Tibial nerve (tissue), 4 donors: Measurements from ENCODE around the gene XYLT1. TPM values are rescaled to one million over a fixed set of nuclear protein-coding genes. Genes with fewer than 3 reads are reported as not detected.
A peak's percentile ranks its signal among the peaks of the same experiment; 100 is the strongest.

ENCODE experiments used
- DNase-seq, 2 donors: peaks; one replicate each; pipeline ENCODE4 v3.0.0-alpha.2; 2019; ENCODE audit warnings: low spot score in 2 of 2
- H3K27ac ChIP-seq, 4 donors: fragments of 200-600 bp; sonication (generic) in 3 of 4; one replicate each; pipeline ENCODE4 v1.5.1; 2017 to 2019; ENCODE audit warnings: mild to moderate bottlenecking in 1 of 4
- H3K27me3 ChIP-seq, 2 donors: fragments of 200-600 bp; sonication (generic) in 1 of 2; one replicate each; pipeline versions ENCODE4 v1.5.1 to v1.6.0; 2017 to 2019
- H3K36me3 ChIP-seq, 3 donors: fragments of 200-600 bp; sonication (generic); one replicate each; pipeline ENCODE4 v1.5.1; 2018 to 2019
- H3K4me1 ChIP-seq, 4 donors: fragments of 200-600 bp; sonication (generic) in 3 of 4; one replicate each; pipeline ENCODE4 v1.5.1; 2017 to 2019
- H3K4me3 ChIP-seq, 4 donors: fragments of 200-600 bp; sonication (generic) in 3 of 4; one replicate each; pipeline ENCODE4 v1.5.1; 2017 to 2019; ENCODE audit warnings: mild to moderate bottlenecking in 1 of 4, moderate library complexity in 1 of 4
- H3K9me3 ChIP-seq, 4 donors: fragments of 200-600 bp; sonication (generic) in 3 of 4; one replicate each; pipeline ENCODE4 v1.5.1; 2017 to 2019
- EP300 ChIP-seq, 2 donors: sonication (generic); formaldehyde crosslinking; IDR thresholded peaks; one replicate each; pipeline ENCODE4 v1.6.1; 2017; ENCODE audit warnings: antibody characterized with exemption in 2 of 2, mild to moderate bottlenecking in 1 of 2
- POLR2A ChIP-seq, 2 donors: fragments of 450-650 bp; IDR thresholded peaks; one replicate each; pipeline ENCODE4 v1.6.1; 2017; ENCODE audit warnings: antibody characterized with exemption in 2 of 2, mild to moderate bottlenecking in 2 of 2, moderate library complexity in 2 of 2
- WGBS, 2 donors: methylation state at CpG; one replicate each; pipeline ENCODE4 v1.1.5; 2018; 5-methylcytosine and 5-hydroxymethylcytosine counted together
- total RNA-seq, 4 donors: library from RNA; depleted of rRNA; stranded (reverse); fragments of >200 nt; gene quantifications; one replicate each; pipeline ENCODE4 v1.1.0, GENCODE V29; 2016
- TF ChIP-seq, protein P1 (sequence below), 5 experiments: fragments of 200-600 bp in 3 of 5; fragments of 450-650 bp in 2 of 5; sonication (generic) in 3 of 5; IDR thresholded peaks; one replicate each; pipeline ENCODE4 v1.5.1; 2016 to 2019; ENCODE audit warnings: antibody characterized with exemption in 5 of 5, mild to moderate bottlenecking in 3 of 5, moderate library complexity in 2 of 5

The XYLT1 gene
- total RNA-seq, 4 donors from 2014 or later: 13.8 to 23.1 (median 14.8) TPM

DNA sequence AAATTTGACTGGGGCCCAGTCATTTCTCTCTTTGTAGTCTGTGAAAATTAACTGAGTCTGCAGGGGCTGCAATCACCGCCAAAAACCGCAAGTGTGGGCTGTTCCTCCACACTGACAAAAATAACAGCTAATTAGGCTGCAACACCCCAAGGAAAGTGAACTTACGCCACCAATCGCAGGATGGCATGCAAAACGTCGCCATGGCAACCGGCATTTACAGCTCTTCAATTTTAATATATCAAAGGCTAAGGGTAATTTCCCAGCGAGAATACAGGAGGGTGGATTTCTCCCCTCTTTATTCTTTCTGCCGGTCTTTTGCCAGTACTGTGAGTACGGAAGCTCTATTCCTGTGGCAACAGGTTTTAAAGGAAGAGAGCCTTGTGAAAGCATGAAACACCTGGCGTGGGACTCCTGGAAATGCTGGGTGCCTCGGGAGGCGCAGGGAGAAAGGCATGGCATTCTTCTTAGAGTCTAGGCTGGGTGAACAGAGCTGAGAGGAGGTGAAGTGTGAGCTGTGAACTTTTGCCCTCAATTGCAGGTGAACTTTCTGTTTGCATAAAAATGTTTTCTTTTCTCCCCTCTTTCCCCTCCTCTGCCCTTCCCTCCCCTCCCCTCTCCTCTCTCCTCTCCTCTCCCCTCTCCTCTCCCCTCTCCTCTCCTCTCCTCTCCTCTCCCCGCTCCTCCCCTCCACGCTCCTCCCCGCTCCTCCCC is 399.7 kb downstream of the XYLT1 start:
- DNase-seq: peak in 1 of 2 donors; percentile 13
- H3K27ac ChIP-seq: no peak overlapping the region
- peak overlapping the region in 1 of 4 donors; percentile 12 for H3K4me3 ChIP-seq
- TF ChIP-seq, protein P1, sequence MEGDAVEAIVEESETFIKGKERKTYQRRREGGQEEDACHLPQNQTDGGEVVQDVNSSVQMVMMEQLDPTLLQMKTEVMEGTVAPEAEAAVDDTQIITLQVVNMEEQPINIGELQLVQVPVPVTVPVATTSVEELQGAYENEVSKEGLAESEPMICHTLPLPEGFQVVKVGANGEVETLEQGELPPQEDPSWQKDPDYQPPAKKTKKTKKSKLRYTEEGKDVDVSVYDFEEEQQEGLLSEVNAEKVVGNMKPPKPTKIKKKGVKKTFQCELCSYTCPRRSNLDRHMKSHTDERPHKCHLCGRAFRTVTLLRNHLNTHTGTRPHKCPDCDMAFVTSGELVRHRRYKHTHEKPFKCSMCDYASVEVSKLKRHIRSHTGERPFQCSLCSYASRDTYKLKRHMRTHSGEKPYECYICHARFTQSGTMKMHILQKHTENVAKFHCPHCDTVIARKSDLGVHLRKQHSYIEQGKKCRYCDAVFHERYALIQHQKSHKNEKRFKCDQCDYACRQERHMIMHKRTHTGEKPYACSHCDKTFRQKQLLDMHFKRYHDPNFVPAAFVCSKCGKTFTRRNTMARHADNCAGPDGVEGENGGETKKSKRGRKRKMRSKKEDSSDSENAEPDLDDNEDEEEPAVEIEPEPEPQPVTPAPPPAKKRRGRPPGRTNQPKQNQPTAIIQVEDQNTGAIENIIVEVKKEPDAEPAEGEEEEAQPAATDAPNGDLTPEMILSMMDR (IDR thresholded peaks at IDR 0.05): no peak
- no peak for TF ChIP-seq POLR2A (IDR thresholded peaks at IDR 0.05)
- no peak for TF ChIP-seq EP300 (IDR thresholded peaks at IDR 0.05)
- no peaks in the 10 kb centered on the region for H3K9me3 ChIP-seq
- 28 to 32% methylated on average over 14 to 16 of the region's 16 CpGs for WGBS, 2 donors
- H3K36me3 ChIP-seq: no peaks in the 10 kb centered on the region
- no peaks in the 10 kb centered on the region for H3K27me3 ChIP-seq
- H3K4me1 ChIP-seq: peaks cover 0 to 11% (median 0%) of the 10 kb centered on the region in 4 donors

DNA sequence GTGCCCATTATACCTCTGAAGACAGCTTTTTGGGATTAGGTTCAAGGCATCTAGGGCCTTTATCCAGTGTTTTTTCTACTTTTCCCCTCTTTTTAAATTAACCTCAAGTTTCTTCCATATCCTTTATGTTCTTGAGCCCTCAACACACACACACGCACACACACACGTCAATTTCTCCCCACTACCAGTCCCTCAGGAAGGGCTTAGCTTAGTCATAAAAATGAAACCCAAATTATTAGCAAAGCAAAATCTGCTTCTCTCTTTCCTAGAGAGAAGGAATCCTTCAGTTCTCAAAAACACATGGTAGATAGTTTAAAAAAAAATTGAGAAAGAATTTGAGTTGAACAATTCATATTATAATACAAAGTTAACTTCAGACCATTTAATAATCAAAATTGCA is 401.1 kb downstream of the XYLT1 start:
- no peaks in the 10 kb centered on the region for H3K36me3 ChIP-seq
- H3K27me3 ChIP-seq: no peaks in the 10 kb centered on the region
- no peak for DNase-seq
- 51 to 63% methylated on average over 2 of the region's 2 CpGs for WGBS, 2 donors
- H3K27ac ChIP-seq: no peak overlapping the region
- H3K4me1 ChIP-seq: peaks cover 0 to 11% (median 0%) of the 10 kb centered on the region in 4 donors
- TF ChIP-seq EP300 (IDR thresholded peaks at IDR 0.05) (no peak), POLR2A (IDR thresholded peaks at IDR 0.05) (no peak)
- TF ChIP-seq, protein P1 (IDR thresholded peaks at IDR 0.05): no peak
- no peaks in the 10 kb centered on the region for H3K9me3 ChIP-seq
- no peak overlapping the region for H3K4me3 ChIP-seq

DNA sequence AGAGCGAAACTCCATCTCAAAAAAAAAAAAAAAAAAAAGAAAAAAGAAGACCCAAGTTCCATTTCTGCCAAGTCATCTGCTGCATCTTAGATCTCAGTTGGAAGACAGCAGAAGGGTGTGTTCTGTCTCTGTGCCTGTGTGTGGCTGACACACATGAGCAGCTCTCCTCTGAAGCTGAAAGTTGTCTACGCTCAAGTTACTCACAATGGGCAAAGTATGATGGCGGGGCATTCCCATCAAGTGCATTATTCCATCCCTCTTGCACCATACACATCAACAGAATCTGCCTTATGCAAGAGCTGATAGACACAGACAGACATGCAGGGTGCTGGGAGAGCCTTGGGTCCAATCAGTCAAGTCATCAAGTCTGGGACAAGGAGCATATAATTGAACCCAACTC is 402.2 kb downstream of the XYLT1 start:
- Histone ChIP-seq H3K4me1 (peaks cover 0 to 11% (median 0%) of the 10 kb centered on the region in 4 donors), H3K9me3 (no peaks in the 10 kb centered on the region), H3K27me3 (no peaks in the 10 kb centered on the region), H3K27ac (no peak overlapping the region), H3K36me3 (no peaks in the 10 kb centered on the region), H3K4me3 (no peak overlapping the region)
- TF ChIP-seq POLR2A (IDR thresholded peaks at IDR 0.05): no peak
- WGBS, 2 donors: 97 to 100% methylated on average over 3 of the region's 3 CpGs
- no peak for DNase-seq

DNA sequence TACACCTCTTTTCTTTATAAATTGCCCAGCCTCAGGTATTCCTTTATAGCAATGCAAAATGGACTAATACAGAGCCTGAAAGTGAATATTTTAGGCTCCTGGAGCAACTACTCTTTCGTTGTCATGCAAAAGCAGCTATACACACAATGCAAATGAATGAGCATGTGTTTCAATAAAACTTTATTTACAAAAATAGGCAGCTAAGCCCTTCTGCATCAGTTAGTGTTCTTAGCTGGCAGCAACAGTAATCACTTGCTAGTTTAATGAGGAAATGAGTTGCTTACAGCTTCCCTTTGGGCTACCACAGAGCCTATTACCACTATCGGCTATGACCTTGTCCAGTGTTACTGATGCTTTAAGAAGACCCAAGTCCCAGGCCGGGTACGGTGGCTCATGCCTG is 402.9 kb downstream of the XYLT1 start:
- peaks cover 0 to 11% (median 0%) of the 10 kb centered on the region in 4 donors for H3K4me1 ChIP-seq
- no peaks in the 10 kb centered on the region for H3K36me3 ChIP-seq
- WGBS, 2 donors: 88 to 94% methylated on average over 4 of the region's 4 CpGs
- no peak overlapping the region for H3K27ac ChIP-seq
- no peak overlapping the region for H3K4me3 ChIP-seq
- H3K9me3 ChIP-seq: no peaks in the 10 kb centered on the region
- no peaks in the 10 kb centered on the region for H3K27me3 ChIP-seq
- DNase-seq: no peak
- TF ChIP-seq POLR2A (IDR thresholded peaks at IDR 0.05): no peak
- no peak for TF ChIP-seq EP300 (IDR thresholded peaks at IDR 0.05)
- TF ChIP-seq, protein P1 (IDR thresholded peaks at IDR 0.05): no peak

DNA sequence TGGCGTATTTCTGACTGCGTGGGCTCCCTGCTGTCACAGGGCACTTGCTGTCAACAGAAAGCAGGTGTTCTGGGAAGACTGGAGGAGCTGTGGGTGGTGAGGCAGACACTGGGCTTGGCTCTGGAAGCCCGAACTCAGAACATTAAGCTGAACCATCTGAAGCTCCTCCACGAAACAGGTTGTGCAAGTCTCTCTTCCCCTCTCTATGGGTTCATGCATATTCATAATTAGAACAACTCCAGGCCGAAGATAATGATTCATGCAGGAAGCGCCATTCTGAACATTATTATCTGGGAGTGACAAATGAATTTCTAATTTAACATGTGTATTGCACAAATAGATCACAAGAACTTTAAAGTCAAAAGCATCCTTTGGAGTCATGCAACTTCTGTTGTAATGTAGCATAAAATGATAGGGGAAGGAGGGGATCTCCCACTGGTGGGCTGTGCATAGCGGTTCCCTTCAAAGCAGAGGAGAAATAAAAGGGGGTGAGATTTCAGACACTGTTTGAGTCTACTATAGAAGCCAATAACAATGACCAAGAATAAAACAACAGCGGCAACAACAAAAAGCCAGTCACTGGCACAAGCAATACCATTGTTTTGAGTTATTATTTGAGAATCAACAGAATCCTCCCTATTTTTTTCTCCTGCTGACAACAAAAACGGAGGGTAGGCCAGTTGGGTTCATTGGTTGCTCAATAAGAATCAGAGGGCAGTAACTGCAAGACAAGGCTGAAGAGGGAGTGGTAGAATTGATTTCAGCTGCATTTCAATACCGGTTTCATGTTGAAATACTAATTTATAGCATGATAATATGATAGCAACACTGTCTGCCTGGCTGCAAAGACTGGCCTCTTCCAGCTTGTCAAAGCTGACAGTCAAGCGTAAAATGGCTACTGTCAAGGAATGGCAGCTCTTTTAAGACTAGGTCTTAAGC is 407.3 kb downstream of the XYLT1 start:
- Histone ChIP-seq H3K27me3 (no peaks in the 10 kb centered on the region), H3K9me3 (peaks cover 0 to 7% (median 0%) of the 10 kb centered on the region in 4 donors), H3K4me3 (no peak overlapping the region), H3K36me3 (no peaks in the 10 kb centered on the region), H3K27ac (no peak overlapping the region), H3K4me1 (no peaks in the 10 kb centered on the region)
- 72 to 75% methylated on average over 11 of the region's 11 CpGs for WGBS, 2 donors
- TF ChIP-seq POLR2A (IDR thresholded peaks at IDR 0.05) (no peak), EP300 (IDR thresholded peaks at IDR 0.05) (no peak)
- TF ChIP-seq, protein P1 (IDR thresholded peaks at IDR 0.05): no peak
- no peak for DNase-seq
